Aortic smooth muscle cell (primary cell): Measurements from ENCODE around the gene PLEKHO2. TPM values are rescaled to one million over a fixed set of nuclear protein-coding genes. Genes with fewer than 3 reads are reported as not detected.

Experiments
- total RNA-seq: library from RNA; depleted of rRNA; stranded (reverse); fragments of >200 nt; gene quantifications from 2 replicates; pipeline ENCODE4 v1.2.3, GENCODE V29; 2014

Gene PLEKHO2, protein sequence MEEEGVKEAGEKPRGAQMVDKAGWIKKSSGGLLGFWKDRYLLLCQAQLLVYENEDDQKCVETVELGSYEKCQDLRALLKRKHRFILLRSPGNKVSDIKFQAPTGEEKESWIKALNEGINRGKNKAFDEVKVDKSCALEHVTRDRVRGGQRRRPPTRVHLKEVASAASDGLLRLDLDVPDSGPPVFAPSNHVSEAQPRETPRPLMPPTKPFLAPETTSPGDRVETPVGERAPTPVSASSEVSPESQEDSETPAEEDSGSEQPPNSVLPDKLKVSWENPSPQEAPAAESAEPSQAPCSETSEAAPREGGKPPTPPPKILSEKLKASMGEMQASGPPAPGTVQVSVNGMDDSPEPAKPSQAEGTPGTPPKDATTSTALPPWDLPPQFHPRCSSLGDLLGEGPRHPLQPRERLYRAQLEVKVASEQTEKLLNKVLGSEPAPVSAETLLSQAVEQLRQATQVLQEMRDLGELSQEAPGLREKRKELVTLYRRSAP
- 27.9 and 29.3 TPM in 2 replicates for total RNA-seq

GRCh38 chr15:64841344-64842095 is at the start of gene PLEKHO2:
TSS of gene PLEKHO2 (plus strand) at chr15:64841915. CDS start at chr15:64842017, 102 bp downstream.

GRCh38 chr15:64825431-64826294 is 16.1 kb upstream of the PLEKHO2 start, which contains the start of gene PIF1:
TSS of gene PIF1 (minus strand) at chr15:64825647. CDS start at chr15:64824335, 1,312 bp downstream.

DNA sequence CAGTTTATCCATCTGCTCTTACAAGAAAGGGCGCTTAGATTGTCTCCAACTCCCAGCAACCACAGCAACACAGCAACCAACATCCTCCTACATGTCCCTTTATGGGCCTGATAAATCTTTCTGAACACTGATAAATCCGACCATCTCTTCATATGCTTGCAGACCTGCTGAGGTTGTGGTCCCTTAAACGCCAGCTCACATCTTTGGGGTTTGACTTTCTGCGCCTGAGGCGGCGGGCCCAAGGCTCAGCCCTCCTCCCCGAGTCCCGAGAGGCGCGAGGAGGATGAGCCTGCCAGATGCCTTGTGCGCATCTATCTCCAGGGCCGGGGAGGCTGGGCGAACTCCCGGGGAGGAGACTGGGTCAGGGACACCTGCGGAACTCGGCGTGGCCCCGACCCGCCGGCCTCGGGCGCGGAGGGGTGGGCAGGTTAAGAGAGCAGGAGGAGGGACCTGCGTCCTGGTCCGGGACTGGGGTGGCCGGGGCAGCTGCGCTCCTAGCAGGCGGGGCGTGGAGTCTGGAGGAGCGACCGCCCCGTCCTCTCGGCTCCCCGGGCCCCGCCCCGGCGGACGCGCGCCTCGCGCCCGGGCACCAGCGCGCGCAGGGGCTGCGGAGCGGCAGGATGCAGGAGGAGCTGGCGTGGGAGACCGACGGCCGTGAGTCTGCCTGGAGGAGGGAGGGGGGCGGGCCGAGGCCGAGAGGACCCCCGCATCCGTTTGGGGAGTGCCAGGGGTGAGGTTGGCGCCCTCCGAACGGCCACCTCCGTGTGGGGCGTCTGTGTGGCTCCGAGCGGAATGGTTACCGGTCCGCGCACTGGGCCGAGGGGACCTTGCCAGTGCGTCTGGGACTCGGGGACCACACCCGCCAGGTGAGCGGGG is 69.8 kb downstream of the PLEKHO2 start, which contains the start of gene ANKDD1A:
ANKDD1A (plus strand) TSS at position 592 of the 876 bp plus-strand sequence; CDS start at position 621, 29 bp downstream.

Other genes with a start within 250 kb of the PLEKHO2 start
- gene RBPMS2, start 66.3 kb upstream of the PLEKHO2 start, total RNA-seq: under 0.01 TPM in 1 of 2 replicates, not detected in the other
- gene PIF1, start 16.3 kb upstream of the PLEKHO2 start, total RNA-seq: 7.5 and 8.1 TPM in 2 replicates
- gene ANKDD1A, start 70.0 kb downstream of the PLEKHO2 start, total RNA-seq: 6.7 and 7.3 TPM in 2 replicates
- gene SPG21, start 148.0 kb downstream of the PLEKHO2 start, total RNA-seq: 53.9 and 68.5 TPM in 2 replicates
- gene MTFMT, start 187.7 kb downstream of the PLEKHO2 start, total RNA-seq: 9.3 and 14.3 TPM in 2 replicates
- gene SLC51B, start 203.5 kb downstream of the PLEKHO2 start, total RNA-seq: not detected in 2 replicates
- 0.06 TPM in 1 of 2 replicates, not detected in the other for gene RASL12, start 226.1 kb downstream of the PLEKHO2 start, total RNA-seq
- not detected in 2 replicates for gene KBTBD13, start 234.8 kb downstream of the PLEKHO2 start, total RNA-seq